H9 (cell line): ENCODE results near the gene MAP4K3. TPM values are rescaled to one million over a fixed set of nuclear protein-coding genes. Genes with fewer than 3 reads are reported as not detected.

Source experiments
- DNase-seq: peaks from one replicate; pipeline ENCODE4 v3.0.0-alpha.2; 2017
- H2AFZ ChIP-seq: one replicate; pipeline ENCODE4 v1.6.1; 2013; ENCODE audit warnings: mild to moderate bottlenecking, low read length, control low read depth, moderate library complexity
- H2AK5ac ChIP-seq: 2 replicates; pipeline ENCODE4 v1.6.1; 2013; ENCODE audit warnings: low read length, control low read depth, mixed read lengths; ENCODE audit not compliant: insufficient read length
- H2BK120ac ChIP-seq: one replicate; pipeline ENCODE4 v1.6.1; 2013; ENCODE audit warnings: low read depth, mild to moderate bottlenecking, low read length, control low read depth, inconsistent platforms; ENCODE audit not compliant: poor library complexity, severe bottlenecking
- H2BK12ac ChIP-seq: 2 replicates; pipeline ENCODE4 v1.6.1; 2013; ENCODE audit warnings: low read length, control low read depth, mixed read lengths, low read depth; ENCODE audit not compliant: insufficient read length
- H2BK15ac ChIP-seq: 2 replicates; pipeline ENCODE4 v1.6.1; 2013; ENCODE audit warnings: low read depth, low read length, control low read depth
- H2BK20ac ChIP-seq: one replicate; pipeline ENCODE4 v1.6.1; 2013; ENCODE audit warnings: low read depth, mild to moderate bottlenecking, low read length, control low read depth, inconsistent platforms; ENCODE audit not compliant: poor library complexity, severe bottlenecking
- H2BK5ac ChIP-seq: 2 replicates; pipeline ENCODE4 v1.6.1; 2013; ENCODE audit warnings: low read length, control low read depth, mixed read lengths; ENCODE audit not compliant: insufficient read length
- H3K14ac ChIP-seq: 2 replicates; pipeline ENCODE4 v1.6.1; 2013; ENCODE audit warnings: low read length, control low read depth; ENCODE audit not compliant: insufficient read depth
- H3K18ac ChIP-seq: 2 replicates; pipeline ENCODE4 v1.6.1; 2013; ENCODE audit warnings: low read depth, mild to moderate bottlenecking, mixed read lengths, low read length, control low read depth; ENCODE audit not compliant: insufficient read length
- H3K23ac ChIP-seq: 2 replicates; pipeline ENCODE4 v1.6.1; 2013; ENCODE audit warnings: low read length, control low read depth, mixed read lengths, low read depth; ENCODE audit not compliant: insufficient read length
- H3K23me2 ChIP-seq: 2 replicates; pipeline ENCODE4 v1.6.1; 2013; ENCODE audit warnings: low read depth, mild to moderate bottlenecking, mixed read lengths, low read length, control low read depth; ENCODE audit not compliant: insufficient read length, poor library complexity, severe bottlenecking
- H3K27ac ChIP-seq: 2 replicates; pipeline ENCODE4 v1.5.1; 2013; ENCODE audit warnings: low read length, control low read depth, mixed read lengths, low read depth; ENCODE audit not compliant: insufficient read length
- H3K27me3 ChIP-seq: 2 replicates; pipeline ENCODE4 v1.6.1; 2013; ENCODE audit warnings: low read length, control low read depth, inconsistent platforms; ENCODE audit not compliant: insufficient read depth
- H3K4ac ChIP-seq: 2 replicates; pipeline ENCODE4 v1.6.1; 2013; ENCODE audit warnings: low read depth, mild to moderate bottlenecking, control low read depth, inconsistent platforms, low read length, moderate library complexity
- H3K4me1 ChIP-seq: 2 replicates; pipeline ENCODE4 v1.6.1; 2013; ENCODE audit warnings: low read length, control low read depth, inconsistent platforms; ENCODE audit not compliant: insufficient read depth
- H3K4me2 ChIP-seq: 2 replicates; pipeline ENCODE4 v1.6.1; 2013; ENCODE audit warnings: low read length, control low read depth, mixed read lengths; ENCODE audit not compliant: insufficient read length, insufficient read depth
- H3K56ac ChIP-seq: 2 replicates; pipeline ENCODE4 v1.6.1; 2013; ENCODE audit warnings: low read depth, mild to moderate bottlenecking, mixed read lengths, low read length, control low read depth; ENCODE audit not compliant: insufficient read length
- H3K79me1 ChIP-seq: 2 replicates; pipeline ENCODE4 v1.6.1; 2013; ENCODE audit warnings: low read depth, mild to moderate bottlenecking, moderate library complexity, low read length, control low read depth, inconsistent platforms; ENCODE audit not compliant: insufficient read depth, poor library complexity, severe bottlenecking
- H3K79me2 ChIP-seq: 2 replicates; pipeline ENCODE4 v1.6.1; 2013; ENCODE audit warnings: low read length, control low read depth, inconsistent platforms; ENCODE audit not compliant: insufficient read depth
- H3K9ac ChIP-seq: 2 replicates; pipeline ENCODE4 v1.6.1; 2013; ENCODE audit warnings: low read length, control low read depth, mixed read lengths; ENCODE audit not compliant: insufficient read length; ENCODE audit errors: extremely low read depth
- H3K9me3 ChIP-seq: one replicate; pipeline ENCODE4 v1.6.1; 2013; ENCODE audit warnings: low read depth, low read length, inconsistent platforms; ENCODE audit not compliant: control insufficient read depth
- H3T11ph ChIP-seq: one replicate; pipeline ENCODE4 v1.6.1; 2013; ENCODE audit warnings: mild to moderate bottlenecking, low read length, control low read depth, inconsistent platforms
- H4K20me1 ChIP-seq: one replicate; pipeline ENCODE4 v1.6.1; 2013; ENCODE audit not compliant: control insufficient read depth, insufficient read length, insufficient read depth
- H4K5ac ChIP-seq: 2 replicates; pipeline ENCODE4 v1.6.1; 2013; ENCODE audit warnings: low read depth, mild to moderate bottlenecking, mixed read lengths, low read length, control low read depth; ENCODE audit not compliant: insufficient read length
- H4K8ac ChIP-seq: replicated peaks from 2 replicates; pipeline ENCODE4 v1.6.1; 2013; ENCODE audit warnings: low read length, control low read depth, mixed read lengths, low read depth; ENCODE audit not compliant: insufficient read length
- H4K91ac ChIP-seq: 2 replicates; pipeline ENCODE4 v1.6.1; 2013; ENCODE audit warnings: low read depth, mild to moderate bottlenecking, moderate library complexity, mixed read lengths, low read length, control low read depth; ENCODE audit not compliant: insufficient read length
- H3K27ac Mint-ChIP-seq, 3 experiments: 2 replicates in 2 of 3; 3 replicates in 1 of 3; pipeline ENCODE4 v1.8.0; 2020 to 2021; ENCODE audit warnings: mixed read lengths in 3 of 3, mild to moderate bottlenecking in 1 of 3, moderate library complexity in 1 of 3
- H3K27me3 Mint-ChIP-seq: 2 replicates; pipeline ENCODE4 v1.8.0; 2021; ENCODE audit warnings: low read depth, mild to moderate bottlenecking, moderate library complexity, mixed read lengths
- H3K36me3 Mint-ChIP-seq, 3 experiments: 2 replicates in 2 of 3; 3 replicates in 1 of 3; pipeline ENCODE4 v1.8.0; 2020 to 2021; ENCODE audit warnings: low read depth in 3 of 3, mixed read lengths in 3 of 3; ENCODE audit not compliant: insufficient read depth in 1 of 3
- H3K4me1 Mint-ChIP-seq, 2 experiments: 2 replicates each; pipeline ENCODE4 v1.8.0; 2020; ENCODE audit warnings: mixed read lengths in 2 of 2
- H3K4me3 Mint-ChIP-seq, 2 experiments: 2 replicates in 1 of 2; 3 replicates in 1 of 2; pipeline ENCODE4 v1.8.0; 2020 to 2021; ENCODE audit warnings: mild to moderate bottlenecking in 2 of 2, mixed read lengths in 2 of 2, moderate library complexity in 1 of 2
- H3K9me3 Mint-ChIP-seq, 2 experiments: 2 replicates in 1 of 2; 3 replicates in 1 of 2; pipeline ENCODE4 v1.8.0; 2020; ENCODE audit warnings: mild to moderate bottlenecking in 2 of 2, mixed read lengths in 2 of 2, moderate library complexity in 1 of 2
- WGBS: extraction: QIAGEN DNeasy Blood & Tissue Kit; methylation state at CpG from one replicate; pipeline ENCODE4 v1.1.7; 2013; ENCODE audit warnings: missing lambda C conversion rate, low lambda C conversion rate, mixed read lengths; ENCODE audit not compliant: insufficient read length; ENCODE audit errors: extremely low coverage; 5-methylcytosine and 5-hydroxymethylcytosine counted together
- total RNA-seq: library from RNA; stranded (reverse); gene quantifications from 2 replicates; pipeline ENCODE4 v1.2.1, GENCODE V29; 2021
- TF ChIP-seq, protein P1 (sequence below): fragments of 200-600 bp; sonication (generic); conservative IDR thresholded peaks from 3 replicates; pipeline ENCODE4 v1.8.0; 2021; ENCODE audit warnings: antibody characterized with exemption, mild to moderate bottlenecking

Gene MAP4K3
- total RNA-seq, 1 experiment from 2014 or later, result 37.9 TPM

DNA sequence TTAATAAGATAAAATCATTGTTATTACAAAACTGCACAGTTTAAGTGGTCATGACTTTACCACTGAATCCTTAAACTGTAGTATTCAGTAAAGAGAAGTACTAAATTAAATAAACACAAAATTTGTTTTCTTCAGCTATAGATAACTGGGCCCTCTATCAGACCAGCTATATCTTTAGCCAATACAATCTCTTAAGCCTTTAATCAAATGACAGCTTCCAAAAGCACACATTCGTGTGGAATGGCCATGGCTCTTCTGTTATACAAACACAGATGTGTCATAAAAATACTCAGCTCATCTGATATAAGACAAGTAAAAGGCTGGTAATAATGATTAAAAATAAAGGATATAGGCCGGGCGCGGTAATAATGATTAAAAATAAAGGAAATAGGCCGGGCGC, 135.7 kb downstream of the MAP4K3 start:
- Histone ChIP-seq H3K9me3 (no peaks in the 10 kb centered on the region), H3K4me1 (peaks cover 2% of the 10 kb centered on the region; the same call in 1 of the 2 replicates), H2BK20ac (no peak overlapping the region), H3K56ac (no peak overlapping the region), H3K14ac (no peak overlapping the region), H2BK12ac (no peak overlapping the region), H2BK120ac (no peak overlapping the region), H3K23ac (no peak overlapping the region), H3K4ac (no peak overlapping the region), H3K9ac (no peak overlapping the region), H3K23me2 (no peaks in the 10 kb centered on the region), H3K79me2 (no peaks in the 10 kb centered on the region), H4K20me1 (no peaks in the 10 kb centered on the region), H3K27me3 (no peaks in the 10 kb centered on the region), H3K27ac (no peak overlapping the region), H2BK15ac (no peak overlapping the region), H3K18ac (no peak overlapping the region), H2BK5ac (no peak overlapping the region), H2AFZ (no peak overlapping the region), H3K4me2 (no peak overlapping the region), H4K8ac (no peak overlapping the region), H2AK5ac (no peak overlapping the region), H4K91ac (no peak overlapping the region), H4K5ac (no peak overlapping the region), H3T11ph (no peak overlapping the region), H3K79me1 (no peaks in the 10 kb centered on the region)
- Mint-ChIP-seq H3K27ac (no peak overlapping the region), H3K4me1 (peaks cover 13 to 28% of the 10 kb centered on the region in 2 experiments), H3K4me3 (no peak overlapping the region), H3K27me3 (no peaks in the 10 kb centered on the region), H3K9me3 (no peaks in the 10 kb centered on the region), H3K36me3 (peaks cover 2 to 5% (median 3%) of the 10 kb centered on the region in 3 experiments; a peak in 4 of 7 replicates)
- no CpG with 5 or more reads among the region's 6 CpGs for WGBS
- DNase-seq, result no peak
- TF ChIP-seq, protein P1, sequence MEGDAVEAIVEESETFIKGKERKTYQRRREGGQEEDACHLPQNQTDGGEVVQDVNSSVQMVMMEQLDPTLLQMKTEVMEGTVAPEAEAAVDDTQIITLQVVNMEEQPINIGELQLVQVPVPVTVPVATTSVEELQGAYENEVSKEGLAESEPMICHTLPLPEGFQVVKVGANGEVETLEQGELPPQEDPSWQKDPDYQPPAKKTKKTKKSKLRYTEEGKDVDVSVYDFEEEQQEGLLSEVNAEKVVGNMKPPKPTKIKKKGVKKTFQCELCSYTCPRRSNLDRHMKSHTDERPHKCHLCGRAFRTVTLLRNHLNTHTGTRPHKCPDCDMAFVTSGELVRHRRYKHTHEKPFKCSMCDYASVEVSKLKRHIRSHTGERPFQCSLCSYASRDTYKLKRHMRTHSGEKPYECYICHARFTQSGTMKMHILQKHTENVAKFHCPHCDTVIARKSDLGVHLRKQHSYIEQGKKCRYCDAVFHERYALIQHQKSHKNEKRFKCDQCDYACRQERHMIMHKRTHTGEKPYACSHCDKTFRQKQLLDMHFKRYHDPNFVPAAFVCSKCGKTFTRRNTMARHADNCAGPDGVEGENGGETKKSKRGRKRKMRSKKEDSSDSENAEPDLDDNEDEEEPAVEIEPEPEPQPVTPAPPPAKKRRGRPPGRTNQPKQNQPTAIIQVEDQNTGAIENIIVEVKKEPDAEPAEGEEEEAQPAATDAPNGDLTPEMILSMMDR, result no peak
